AG04450 (cell line): ENCODE results near the gene SKIDA1. TPM values are rescaled to one million over a fixed set of nuclear protein-coding genes. Genes with fewer than 3 reads are reported as not detected.

Experiments used
- CTCF ChIA-PET: fragments of 300-600, 350-600 bp; formaldehyde crosslinking; extraction: SDS; loops from one replicate; lab custom pipeline; 2022; ENCODE audit warnings: antibody characterized with exemption, inconsistent platforms; lab: Charles Lee
- POLR2A ChIA-PET: fragments of 350-600 bp; formaldehyde crosslinking; extraction: SDS; loops from one replicate; lab custom pipeline; 2021; ENCODE audit warnings: antibody characterized with exemption, inconsistent platforms; lab: Yijun Ruan, JAX
- DNase-seq: peaks from one replicate; pipeline ENCODE4 v3.0.0-alpha.2; 2011; ENCODE audit warnings: low read depth, low spot score
- H3K27ac ChIP-seq: one replicate; pipeline ENCODE4 v1.5.1; 2012; ENCODE audit warnings: low read depth, low read length, control low read depth
- H3K27me3 ChIP-seq: one replicate; pipeline ENCODE4 v1.6.0; 2012; ENCODE audit warnings: low read length; ENCODE audit not compliant: control insufficient read depth, insufficient read depth
- H3K4me3 ChIP-seq: 2 replicates; pipeline ENCODE4 v1.5.1; 2011; ENCODE audit warnings: mild to moderate bottlenecking, low read depth, low read length, control low read depth
- H3K9me3 ChIP-seq: 2 replicates; pipeline ENCODE4 v1.5.1; 2012; ENCODE audit warnings: low read length; ENCODE audit not compliant: control insufficient read depth, insufficient read depth
- polyA plus RNA-seq: library from polyadenylated mRNA; depleted of rRNA; stranded (reverse); fragments of >200 nt; gene quantifications from 2 replicates; pipeline ENCODE4 v1.2.3, GENCODE V29; 2011
- TF ChIP-seq, protein P1 (sequence below): IDR thresholded peaks from 2 replicates; pipeline ENCODE4 v1.5.1; 2011; ENCODE audit warnings: low read depth, low read length, control low read depth, inconsistent platforms

Gene SKIDA1
- polyA plus RNA-seq, 1 experiment, result 0.62 TPM

- no peak for DNase-seq
- Histone ChIP-seq H3K27me3 (no peaks in the 10 kb centered on the region), H3K27ac (no peak overlapping the region), H3K4me3 (peak overlapping the region; percentile 78), H3K9me3 (no peaks in the 10 kb centered on the region; the same call in 1 of the 2 replicates)
- TF ChIP-seq, protein P1, sequence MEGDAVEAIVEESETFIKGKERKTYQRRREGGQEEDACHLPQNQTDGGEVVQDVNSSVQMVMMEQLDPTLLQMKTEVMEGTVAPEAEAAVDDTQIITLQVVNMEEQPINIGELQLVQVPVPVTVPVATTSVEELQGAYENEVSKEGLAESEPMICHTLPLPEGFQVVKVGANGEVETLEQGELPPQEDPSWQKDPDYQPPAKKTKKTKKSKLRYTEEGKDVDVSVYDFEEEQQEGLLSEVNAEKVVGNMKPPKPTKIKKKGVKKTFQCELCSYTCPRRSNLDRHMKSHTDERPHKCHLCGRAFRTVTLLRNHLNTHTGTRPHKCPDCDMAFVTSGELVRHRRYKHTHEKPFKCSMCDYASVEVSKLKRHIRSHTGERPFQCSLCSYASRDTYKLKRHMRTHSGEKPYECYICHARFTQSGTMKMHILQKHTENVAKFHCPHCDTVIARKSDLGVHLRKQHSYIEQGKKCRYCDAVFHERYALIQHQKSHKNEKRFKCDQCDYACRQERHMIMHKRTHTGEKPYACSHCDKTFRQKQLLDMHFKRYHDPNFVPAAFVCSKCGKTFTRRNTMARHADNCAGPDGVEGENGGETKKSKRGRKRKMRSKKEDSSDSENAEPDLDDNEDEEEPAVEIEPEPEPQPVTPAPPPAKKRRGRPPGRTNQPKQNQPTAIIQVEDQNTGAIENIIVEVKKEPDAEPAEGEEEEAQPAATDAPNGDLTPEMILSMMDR, result no peak
- CTCF ChIA-PET, result no interaction called here
- POLR2A ChIA-PET, result no interaction called here
These were observed 10.0 kb upstream of the SKIDA1 start for GRCh38 chr10:21535494-21535965.

GRCh38 chr10:21534604-21535493 lies 9.4 kb upstream of the SKIDA1 start:
- TF ChIP-seq, protein P1, result peak; percentile 3; the same call in 1 of the 2 replicates
- ChIA-PET POLR2A (no interaction called here), CTCF (no interaction called here)
- no peak for DNase-seq
- peak overlapping the region; percentile 39 for H3K27ac ChIP-seq
- H3K27me3 ChIP-seq, result no peaks in the 10 kb centered on the region
- H3K4me3 ChIP-seq, result peak overlapping the region; percentile 78
- no peaks in the 10 kb centered on the region; the same call in 1 of the 2 replicates for H3K9me3 ChIP-seq

DNA sequence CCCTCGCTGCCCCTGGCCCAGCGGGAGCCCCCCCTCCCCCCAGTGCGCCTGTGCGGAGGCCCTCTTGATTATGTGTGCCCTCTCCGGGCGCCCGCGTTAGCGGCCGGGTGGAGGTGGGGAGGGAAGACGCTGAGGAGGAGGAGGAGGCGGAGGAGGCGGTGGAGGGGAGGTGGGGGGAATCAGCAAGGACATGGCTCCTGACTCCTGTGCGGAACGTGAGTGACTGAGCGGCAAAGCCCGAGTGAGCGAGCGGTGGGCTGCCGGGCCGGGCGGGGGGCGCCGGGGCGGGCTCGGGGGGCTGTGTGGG lies 8.8 kb upstream of the SKIDA1 start:
- Histone ChIP-seq H3K27me3 (no peaks in the 10 kb centered on the region), H3K9me3 (no peaks in the 10 kb centered on the region; the same call in 1 of the 2 replicates), H3K27ac (no peak overlapping the region), H3K4me3 (peak overlapping the region; percentile 78)
- ChIA-PET CTCF (no interaction called here), POLR2A (interaction anchor here (0.7 kb wide), 1 partner anchor 178 kb away, joined by 4 read pairs; no protein-coding TSS in a partner anchor)
- TF ChIP-seq, protein P1, result no peak
- DNase-seq, result no peak

DNA sequence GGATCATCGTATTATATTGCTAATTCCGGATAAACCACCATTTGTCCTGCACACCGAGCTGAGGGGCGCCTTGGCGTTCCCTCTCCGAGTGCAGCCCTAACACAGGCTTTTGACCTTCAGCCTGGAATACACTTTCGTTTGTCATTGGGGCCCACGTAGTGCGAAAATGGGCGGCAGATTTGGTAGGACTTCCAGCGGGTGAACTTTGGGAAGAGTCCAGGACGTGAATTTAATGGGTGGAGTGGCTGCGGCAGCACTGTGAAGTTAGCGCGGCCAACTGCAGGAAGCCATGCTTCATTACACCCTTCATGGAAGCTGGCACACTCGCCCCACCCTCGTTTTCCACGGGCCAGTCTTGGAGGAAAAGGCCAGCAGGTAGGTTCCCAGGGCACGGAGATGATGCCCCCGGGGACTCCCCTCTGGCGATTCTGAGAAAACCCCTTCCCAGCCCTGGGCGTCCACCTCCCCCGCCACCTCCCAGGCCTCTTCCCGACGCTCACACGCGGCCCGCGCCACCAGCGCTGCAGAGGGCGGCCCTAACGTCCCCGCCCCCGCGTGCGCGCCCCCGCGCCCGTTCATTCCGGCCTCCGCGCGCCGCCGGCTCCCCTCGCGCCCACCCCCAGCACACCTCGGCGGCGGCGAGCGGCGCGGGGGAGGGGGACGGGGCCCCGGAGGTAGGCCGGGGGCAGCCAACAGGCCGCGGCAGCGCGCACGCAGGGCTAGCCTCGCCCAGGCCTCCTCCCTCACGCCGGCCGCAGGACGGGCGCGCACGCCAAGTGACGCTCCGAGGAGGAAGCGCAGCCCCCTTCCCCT lies 8.2 kb upstream of the SKIDA1 start, which contains the start of gene MLLT10:
MLLT10 (plus strand) TSS at position 766 of the 813 bp plus-strand sequence. CDS start 413 bp downstream, outside the sequence.
- H3K9me3 ChIP-seq, result no peaks in the 10 kb centered on the region; the same call in 1 of the 2 replicates
- peak; percentile 88 for DNase-seq
- TF ChIP-seq, protein P1, result peak; percentile 43
- ChIA-PET POLR2A (interaction anchor here (0.7 kb wide), 1 partner anchor 179 kb away, joined by 4 read pairs; no protein-coding TSS in a partner anchor), CTCF (interaction anchor here (0.7 to 1.4 kb wide), 2 partner anchors 18 to 19 kb away, joined by 3 to 4 read pairs; no protein-coding TSS in a partner anchor)
- peak within 1 kb of the TSS; percentile 73 for H3K27ac ChIP-seq
- no peaks in the 10 kb centered on the region for H3K27me3 ChIP-seq
- H3K4me3 ChIP-seq, result peak within 1 kb of the TSS; percentile 78
